Activated T-cell treated with anti-CD3 and anti-CD28 coated beads, Interleukin-2, amount 50 U/mL, for 72 hours (primary cell): ENCODE results near the gene WDR86. TPM values are rescaled to one million over a fixed set of nuclear protein-coding genes. Genes with fewer than 3 reads are reported as not detected.

Experiments used
- ATAC-seq, 2 donors: fragments of 150-1000 bp; cut with Tn5 transposase; replicated peaks in 1 of 2; 2 replicates each; pipeline ENCODE4 v1.10.0; 2021; ENCODE audit warnings: moderate library complexity in 2 of 2, mild to moderate bottlenecking in 1 of 2
- DNase-seq, 2 donors: peaks; one replicate each; pipeline ENCODE4 v3.0.0; 2021 to 2022; ENCODE audit warnings: mixed read lengths in 1 of 2
- H3K27ac Mint-ChIP-seq: one replicate; pipeline ENCODE4 v1.8.0; 2022; ENCODE audit warnings: mild to moderate bottlenecking, moderate library complexity, mixed read lengths
- H3K27me3 Mint-ChIP-seq: one replicate; pipeline ENCODE4 v1.8.0; 2022; ENCODE audit warnings: low read depth, mixed read lengths
- H3K36me3 Mint-ChIP-seq, 2 donors: one replicate each; pipeline ENCODE4 v1.8.0; 2022; ENCODE audit warnings: mixed read lengths in 2 of 2, mild to moderate bottlenecking in 1 of 2; ENCODE audit not compliant: insufficient read depth in 2 of 2
- H3K4me1 Mint-ChIP-seq: one replicate; pipeline ENCODE4 v1.8.0; 2022; ENCODE audit warnings: low read depth, mixed read lengths
- H3K4me3 Mint-ChIP-seq, 2 donors: one replicate each; pipeline ENCODE4 v1.8.0; 2022; ENCODE audit warnings: mild to moderate bottlenecking in 2 of 2, mixed read lengths in 2 of 2, moderate library complexity in 2 of 2
- H3K9me3 Mint-ChIP-seq, 2 donors: one replicate each; pipeline ENCODE4 v1.8.0; 2022; ENCODE audit warnings: mixed read lengths in 2 of 2
- total RNA-seq, 2 donors: library from RNA; stranded (reverse); gene quantifications; one replicate each; pipeline ENCODE4 v1.2.3, GENCODE V29; 2022

The WDR86 gene
- total RNA-seq, 2 donors from 2014 or later: 0.53 to 1.0 TPM

DNA sequence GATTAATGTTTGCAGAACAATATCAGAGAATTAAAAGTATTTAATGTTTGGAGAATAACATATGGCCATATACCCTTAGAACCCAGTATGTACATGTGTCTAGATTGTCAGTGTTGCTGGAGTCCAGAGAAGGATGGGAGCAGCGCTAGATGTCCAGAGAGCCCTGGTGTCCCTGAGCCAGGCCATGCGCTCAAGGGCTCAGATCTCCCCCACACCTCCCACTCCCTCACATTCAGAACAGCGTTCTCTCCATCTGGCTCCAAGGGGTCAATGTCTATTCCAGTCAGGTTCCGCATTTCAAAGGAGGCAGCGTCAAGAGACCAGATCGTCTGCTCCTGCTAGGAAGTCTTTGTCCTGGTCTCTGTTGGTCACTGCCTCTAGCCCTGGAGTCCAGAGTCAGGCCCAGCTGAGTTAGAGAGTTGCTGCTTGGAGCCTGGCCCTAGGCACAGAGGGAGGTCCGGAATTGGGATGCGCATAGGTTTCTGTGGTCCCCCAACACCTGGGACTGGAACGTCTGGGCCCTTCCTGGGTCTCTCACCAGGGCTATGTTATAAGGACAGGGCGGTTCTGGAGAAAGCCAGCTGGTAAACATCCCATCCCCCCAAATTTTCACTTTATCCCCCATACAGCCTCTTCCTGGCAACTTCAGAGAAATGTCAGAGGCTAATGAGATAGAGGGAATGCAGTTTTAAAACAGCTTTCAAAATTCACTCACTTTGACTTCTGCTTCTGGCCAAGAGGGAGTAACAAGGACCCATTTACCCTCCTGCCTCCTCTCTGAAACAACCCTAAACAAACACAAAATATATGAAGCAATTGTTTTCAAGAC lies 6.5 kb upstream of the WDR86 start:
- Mint-ChIP-seq H3K27ac (no peak overlapping the region), H3K36me3 (peaks cover 6 to 9% of the 10 kb centered on the region in 2 donors), H3K27me3 (peaks cover 21% of the 10 kb centered on the region), H3K4me1 (peaks cover 36% of the 10 kb centered on the region), H3K4me3 (no peak overlapping the region), H3K9me3 (peaks cover 2 to 6% of the 10 kb centered on the region in 2 donors)
- ATAC-seq (no peak), DNase-seq (no peak)

DNA sequence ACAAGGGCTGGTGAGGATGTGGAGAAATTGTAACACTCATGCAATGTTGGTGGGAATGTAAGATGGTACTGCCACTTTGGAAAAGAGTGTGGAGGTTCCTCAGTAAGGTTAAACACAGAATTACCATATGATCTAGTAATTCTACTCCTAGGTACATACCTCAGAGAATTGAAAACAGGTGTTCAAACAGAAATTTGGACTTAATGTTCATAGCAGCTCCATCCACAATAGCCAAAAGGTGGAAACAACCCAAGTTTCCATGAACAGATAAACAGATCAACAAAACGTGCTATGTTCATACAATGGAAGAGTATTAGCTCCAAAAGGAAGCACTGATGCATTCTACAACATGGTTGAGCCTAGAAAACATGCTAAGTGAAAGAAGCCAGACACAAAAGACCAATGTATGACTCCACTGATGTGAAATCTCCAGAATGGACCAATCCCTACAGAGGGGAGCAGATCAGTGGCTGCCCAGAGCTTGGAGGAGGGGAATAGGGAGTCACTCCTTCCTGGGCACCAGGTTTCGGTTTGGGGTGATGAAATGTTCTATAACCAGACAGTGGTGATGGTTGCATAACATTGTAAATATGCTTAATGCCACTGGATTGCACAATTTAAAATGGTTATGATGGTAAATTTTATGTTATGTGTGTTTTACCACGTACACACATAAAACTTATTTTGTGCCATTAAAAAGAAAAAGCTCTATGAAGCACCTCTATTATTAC lies 5.7 kb upstream of the WDR86 start:
- ATAC-seq (no peak), DNase-seq (no peak)
- Mint-ChIP-seq H3K9me3 (peaks cover 2 to 6% of the 10 kb centered on the region in 2 donors), H3K36me3 (peaks cover 6 to 8% of the 10 kb centered on the region in 2 donors), H3K27me3 (peaks cover 29% of the 10 kb centered on the region), H3K27ac (no peak overlapping the region), H3K4me3 (no peak overlapping the region), H3K4me1 (peaks cover 43% of the 10 kb centered on the region)

DNA sequence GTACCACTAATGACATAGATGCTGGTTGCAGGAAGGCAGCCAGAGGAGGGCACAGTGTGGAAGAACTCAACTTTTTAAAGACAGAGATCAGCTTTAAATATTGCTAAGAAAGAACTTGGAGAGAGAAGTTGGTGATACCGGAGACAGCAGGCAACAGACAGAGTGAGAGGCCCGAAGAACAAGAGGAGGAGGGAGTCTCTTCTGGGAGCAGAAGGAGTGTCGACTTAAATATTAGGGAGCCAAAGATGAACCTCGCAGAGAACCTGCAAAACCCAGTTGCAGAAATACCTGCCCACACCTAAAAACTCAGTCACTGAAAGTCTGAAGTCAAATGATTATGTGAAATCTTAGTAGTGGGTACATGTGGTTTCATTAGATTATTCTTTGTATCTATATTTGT lies 3.4 kb upstream of the WDR86 start:
- DNase-seq (no peak), ATAC-seq (no peak)
- H3K4me3 Mint-ChIP-seq: peak overlapping the region in 1 of 2 donors; percentile 45
- peak overlapping the region; percentile 10 for H3K27ac Mint-ChIP-seq
- peaks cover 51% of the 10 kb centered on the region for H3K4me1 Mint-ChIP-seq
- peaks cover 2% of the 10 kb centered on the region in 2 donors for H3K9me3 Mint-ChIP-seq
- H3K36me3 Mint-ChIP-seq: peaks cover 3 to 7% of the 10 kb centered on the region in 2 donors
- peaks cover 39% of the 10 kb centered on the region for H3K27me3 Mint-ChIP-seq

DNA sequence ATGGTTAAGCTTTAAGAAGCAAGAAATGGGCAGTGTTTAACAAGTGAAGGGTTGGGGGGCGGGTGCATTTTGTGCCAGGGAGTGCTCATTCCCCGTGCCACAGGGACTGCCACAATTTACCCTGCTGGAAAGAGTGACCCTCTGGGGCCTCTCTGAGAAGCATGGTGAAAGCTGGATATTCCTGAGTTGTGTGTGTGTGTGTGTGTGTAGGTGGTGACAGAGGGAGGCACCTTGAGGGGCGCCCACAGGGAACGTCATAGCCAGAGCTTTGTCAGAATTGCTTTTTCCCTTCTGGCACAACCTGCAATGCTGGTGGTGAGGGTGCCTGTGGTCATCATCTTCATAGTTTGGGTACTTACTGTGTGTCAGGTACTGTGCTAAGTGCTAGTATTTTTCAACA lies 2.5 kb upstream of the WDR86 start:
- Mint-ChIP-seq H3K4me3 (no peak overlapping the region), H3K4me1 (peaks cover 51% of the 10 kb centered on the region), H3K36me3 (peaks cover 0 to 5% of the 10 kb centered on the region in 2 donors), H3K9me3 (no peaks in the 10 kb centered on the region), H3K27me3 (peaks cover 39% of the 10 kb centered on the region), H3K27ac (no peak overlapping the region)
- ATAC-seq: no peak
- no peak for DNase-seq

DNA sequence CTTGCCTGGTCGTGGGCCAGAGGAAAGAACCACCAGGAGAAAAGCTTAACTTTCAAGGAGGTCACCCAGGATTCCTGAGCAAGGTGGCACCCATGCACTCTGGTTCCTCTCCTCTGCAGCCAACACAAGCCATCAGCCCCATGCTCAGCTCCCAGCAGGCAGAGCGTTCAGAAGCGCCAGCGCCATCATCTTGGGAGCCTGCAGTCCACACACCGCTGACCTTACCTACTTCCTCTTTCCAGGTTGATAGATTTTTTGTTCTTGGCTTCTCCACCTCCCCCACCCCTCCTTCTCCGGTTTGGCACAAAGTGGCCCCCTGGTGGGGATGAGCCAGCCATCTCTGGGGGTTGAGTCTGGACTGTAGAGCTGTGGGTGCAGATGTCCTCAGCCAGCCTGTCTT lies 1.7 kb upstream of the WDR86 start:
- peaks cover 39% of the 10 kb centered on the region for H3K27me3 Mint-ChIP-seq
- H3K27ac Mint-ChIP-seq: no peak overlapping the region
- ATAC-seq (no peak), DNase-seq (no peak)
- no peak overlapping the region for H3K4me3 Mint-ChIP-seq
- peaks cover 51% of the 10 kb centered on the region for H3K4me1 Mint-ChIP-seq
- no peaks in the 10 kb centered on the region for H3K9me3 Mint-ChIP-seq
- H3K36me3 Mint-ChIP-seq: peaks cover 0 to 3% of the 10 kb centered on the region in 2 donors

DNA sequence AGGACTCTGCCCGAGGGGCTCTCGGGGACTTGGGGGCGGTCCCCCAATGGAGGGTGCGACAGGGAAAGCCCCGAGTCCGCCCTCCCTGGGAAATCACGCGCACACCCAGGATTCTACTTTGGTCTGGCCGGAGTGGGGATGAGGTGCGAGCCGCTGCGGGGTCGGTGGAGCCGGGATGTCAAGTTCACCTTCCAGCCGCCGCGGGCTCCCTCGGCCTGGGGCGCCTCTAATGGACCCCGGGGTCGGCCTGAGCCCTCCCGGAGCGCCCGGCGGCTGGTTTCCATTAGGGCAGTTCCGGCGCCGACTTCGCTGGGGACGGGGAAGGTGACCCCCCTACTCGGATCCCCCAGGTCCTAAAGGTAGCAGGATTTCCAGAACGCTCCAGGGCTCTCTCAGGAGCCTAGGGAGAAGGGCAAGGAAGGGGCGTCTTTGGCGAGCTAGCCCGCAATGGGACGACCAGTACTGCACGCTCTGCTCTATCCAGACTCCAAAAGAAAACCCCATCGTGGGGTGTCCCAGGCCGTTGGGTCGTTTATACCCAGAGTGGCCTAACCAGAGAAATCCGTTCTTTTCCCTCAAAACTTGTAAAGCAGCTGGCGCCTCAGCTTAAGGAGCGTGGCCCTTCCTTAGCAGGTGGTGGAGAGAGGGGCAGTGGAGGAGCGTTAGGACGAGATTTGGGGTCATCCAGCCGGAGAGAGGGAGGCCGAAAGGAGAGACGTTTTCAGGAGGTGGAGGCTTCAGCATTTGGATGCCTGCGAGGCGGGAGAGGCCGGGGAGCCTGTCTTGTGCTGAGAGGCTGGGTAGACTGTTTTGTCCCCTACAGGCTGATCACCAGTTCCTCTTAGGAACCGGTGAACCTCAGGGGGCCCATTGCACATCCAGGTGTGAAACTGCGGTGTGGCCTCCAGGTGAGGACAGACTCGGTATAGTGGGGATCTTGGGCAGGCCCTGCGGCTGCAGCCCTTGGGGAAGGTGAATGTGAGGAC lies 860 bp upstream of the WDR86 start:
- H3K27me3 Mint-ChIP-seq: peaks cover 39% of the 10 kb centered on the region
- no peak overlapping the region for H3K27ac Mint-ChIP-seq
- H3K4me3 Mint-ChIP-seq: peak overlapping the region; percentile 69 to 70
- H3K9me3 Mint-ChIP-seq: no peaks in the 10 kb centered on the region
- H3K36me3 Mint-ChIP-seq: peaks cover 0 to 3% of the 10 kb centered on the region in 2 donors
- peaks cover 51% of the 10 kb centered on the region for H3K4me1 Mint-ChIP-seq
- ATAC-seq: no peak
- DNase-seq: no peak

DNA sequence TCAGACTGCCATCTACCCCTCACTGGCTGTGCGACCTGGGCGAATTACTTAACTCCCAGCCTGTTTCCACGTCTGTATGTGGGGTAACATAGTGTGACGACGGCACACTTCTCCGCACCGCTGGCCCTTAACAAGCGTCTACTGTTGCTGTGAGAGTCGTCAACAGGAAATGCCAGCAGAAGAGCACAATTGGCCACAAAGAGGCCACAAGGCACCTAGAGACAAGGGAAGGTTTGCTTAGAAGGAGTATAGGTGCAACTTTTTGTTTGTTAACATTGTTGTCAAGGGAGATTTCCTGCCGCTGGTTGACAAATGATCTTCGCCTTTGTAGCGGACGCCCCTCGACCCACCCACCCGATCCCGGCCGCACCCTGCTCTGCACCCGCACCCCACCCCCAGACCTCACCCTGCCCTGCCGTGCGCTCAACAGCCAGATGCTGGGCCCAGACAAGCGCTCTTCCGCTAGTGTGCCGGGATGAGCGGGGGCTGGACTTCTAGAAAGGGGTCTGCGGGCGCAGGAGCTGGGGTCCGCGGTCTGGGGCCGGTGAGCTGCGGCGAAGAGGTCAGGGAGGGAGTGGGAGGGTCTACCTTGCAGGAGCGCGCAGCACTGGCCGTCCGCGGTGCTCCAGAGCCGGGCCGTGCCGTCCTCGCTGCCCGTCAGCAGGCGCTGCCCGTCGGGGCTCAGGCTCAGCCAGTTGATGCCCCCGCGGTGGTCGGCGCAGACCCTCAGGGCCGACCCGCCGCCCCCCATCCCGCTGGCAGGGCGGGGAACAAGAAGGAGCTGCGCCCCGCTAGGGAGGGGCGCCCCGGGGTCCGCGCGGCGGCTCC lies 785 bp downstream of the WDR86 start:
- peaks cover 39% of the 10 kb centered on the region for H3K27me3 Mint-ChIP-seq
- H3K4me1 Mint-ChIP-seq: peaks cover 40% of the 10 kb centered on the region
- H3K4me3 Mint-ChIP-seq: peak overlapping the region; percentile 81 to 82
- peak; percentile 25 to 31 for DNase-seq
- ATAC-seq: peak; percentile 67 to 69
- H3K9me3 Mint-ChIP-seq: no peaks in the 10 kb centered on the region
- peaks cover 0 to 3% of the 10 kb centered on the region in 2 donors for H3K36me3 Mint-ChIP-seq
- peak overlapping the region; percentile 75 for H3K27ac Mint-ChIP-seq

DNA sequence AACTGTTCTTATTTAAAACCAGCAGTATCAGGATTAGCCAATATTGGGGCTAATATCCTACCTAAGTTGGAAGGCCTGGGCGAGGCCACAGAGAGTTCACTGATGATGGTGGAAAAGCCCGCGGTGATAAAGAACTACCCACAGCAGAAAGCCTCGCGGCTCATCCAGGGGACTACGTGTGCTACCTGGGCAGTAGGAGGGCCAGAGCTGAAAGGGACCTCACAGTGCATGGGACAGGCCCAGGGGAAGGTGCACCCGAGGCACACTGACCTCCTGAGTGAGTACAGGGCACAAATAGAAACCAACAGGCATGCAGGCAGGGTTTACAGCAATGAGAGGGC lies 1.4 kb downstream of the WDR86 start:
- Mint-ChIP-seq H3K9me3 (no peaks in the 10 kb centered on the region), H3K36me3 (peaks cover 0 to 3% of the 10 kb centered on the region in 2 donors), H3K4me3 (peak overlapping the region; percentile 81 to 82), H3K27ac (no peak overlapping the region), H3K4me1 (peaks cover 39% of the 10 kb centered on the region), H3K27me3 (peaks cover 39% of the 10 kb centered on the region)
- no peak for DNase-seq
- no peak for ATAC-seq

DNA sequence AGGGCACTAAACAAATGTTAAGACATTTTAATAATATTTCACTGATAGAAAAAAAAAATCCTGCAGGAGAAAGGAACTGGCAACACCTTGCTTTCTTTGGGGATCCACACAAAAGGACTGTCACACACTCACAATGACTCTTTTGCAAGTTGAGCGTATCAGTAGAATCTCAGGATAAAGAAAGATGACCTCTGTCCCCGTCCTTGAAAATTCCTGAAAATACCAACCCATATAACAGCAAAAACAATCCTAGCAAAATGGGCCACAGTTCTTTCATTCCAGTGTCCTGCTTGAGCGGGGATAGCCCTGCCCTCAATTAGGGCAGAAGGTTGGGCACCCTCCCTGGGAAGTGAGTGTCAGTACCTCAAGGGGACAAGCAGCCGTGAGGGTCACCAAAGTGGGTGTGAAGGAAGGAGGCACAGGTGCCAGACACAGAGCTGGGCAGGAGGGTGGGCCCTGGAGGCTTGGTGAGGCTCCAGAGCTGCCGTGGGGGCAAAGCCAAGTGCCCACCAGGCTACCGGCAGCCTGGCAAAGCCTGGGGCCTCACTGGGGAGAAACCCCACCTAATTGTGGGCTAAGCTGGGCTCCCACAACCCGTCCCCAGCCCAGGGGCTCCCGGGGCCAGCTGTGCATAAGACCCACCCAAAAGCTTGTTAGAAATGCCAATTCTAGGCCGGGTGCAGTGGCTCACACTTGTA lies 2.8 kb downstream of the WDR86 start:
- no peak overlapping the region for H3K27ac Mint-ChIP-seq
- ATAC-seq: no peak
- DNase-seq: no peak
- no peak overlapping the region for H3K4me3 Mint-ChIP-seq
- H3K27me3 Mint-ChIP-seq: peaks cover 25% of the 10 kb centered on the region
- H3K9me3 Mint-ChIP-seq: no peaks in the 10 kb centered on the region
- H3K4me1 Mint-ChIP-seq: peaks cover 25% of the 10 kb centered on the region
- H3K36me3 Mint-ChIP-seq: peaks cover 0 to 3% of the 10 kb centered on the region in 2 donors

DNA sequence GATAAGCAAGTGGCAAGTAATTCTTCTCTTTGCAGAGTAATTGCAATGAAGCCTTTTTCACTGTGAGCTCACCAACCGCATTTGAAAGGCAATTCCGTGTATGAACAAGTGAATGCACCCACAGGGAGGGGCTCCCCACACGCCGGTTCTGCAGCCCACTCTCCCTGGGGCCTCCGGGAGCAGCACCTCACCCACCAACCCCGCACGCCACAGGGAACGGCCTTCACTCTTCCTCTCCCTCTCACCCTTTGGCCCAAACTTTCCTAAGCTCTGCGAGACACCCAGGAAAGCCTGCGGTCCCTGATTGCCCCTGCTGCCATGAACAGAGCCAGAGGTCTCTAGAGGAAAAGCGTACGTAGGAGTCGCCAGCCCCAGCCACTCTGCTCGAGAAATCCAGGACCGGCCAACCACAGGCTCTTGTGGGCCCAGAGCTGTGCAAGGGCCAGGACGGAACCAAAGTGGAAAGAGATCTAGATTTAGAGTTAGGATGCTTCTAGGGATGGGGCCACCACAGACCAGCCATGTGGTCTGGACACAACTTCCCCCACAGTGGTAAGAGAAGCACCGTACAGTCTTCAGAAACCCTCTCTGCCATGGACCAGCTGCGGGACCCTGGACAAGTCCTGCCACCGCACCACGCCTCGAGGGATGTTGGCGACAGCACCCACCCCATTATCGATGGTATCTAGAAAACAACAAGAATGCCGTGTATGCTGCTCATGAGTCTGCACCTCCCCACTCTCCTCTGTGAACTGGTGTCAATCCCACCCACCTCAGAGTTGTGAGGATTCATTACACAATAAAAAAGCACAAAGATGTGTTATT lies 3.6 kb downstream of the WDR86 start:
- H3K4me3 Mint-ChIP-seq: no peak overlapping the region
- peaks cover 20% of the 10 kb centered on the region for H3K4me1 Mint-ChIP-seq
- H3K9me3 Mint-ChIP-seq: no peaks in the 10 kb centered on the region
- DNase-seq (no peak), ATAC-seq (no peak)
- no peak overlapping the region for H3K27ac Mint-ChIP-seq
- peaks cover 18% of the 10 kb centered on the region for H3K27me3 Mint-ChIP-seq
- H3K36me3 Mint-ChIP-seq: peaks cover 0 to 3% of the 10 kb centered on the region in 2 donors

DNA sequence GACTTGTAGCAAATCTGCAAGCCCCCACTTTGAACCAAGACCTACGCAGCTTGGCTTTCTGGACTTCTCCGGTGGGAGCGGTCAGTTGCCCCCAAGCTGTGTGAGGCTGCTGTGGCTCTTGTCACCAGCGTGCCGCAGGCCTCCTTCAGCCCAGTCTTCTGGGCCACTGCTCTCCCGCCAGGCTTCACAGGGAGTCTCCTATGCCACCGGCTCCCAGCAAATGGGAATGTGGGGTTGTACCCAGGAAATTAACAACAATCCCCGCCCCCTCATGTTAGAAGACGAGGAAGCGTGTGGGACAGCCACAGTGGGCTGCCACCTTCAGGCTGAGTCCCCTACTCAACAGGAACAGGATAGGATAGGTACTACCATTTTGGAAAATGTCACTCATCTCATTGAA lies 4.2 kb downstream of the WDR86 start:
- no peak for DNase-seq
- no peaks in the 10 kb centered on the region for H3K9me3 Mint-ChIP-seq
- H3K4me3 Mint-ChIP-seq: no peak overlapping the region
- H3K4me1 Mint-ChIP-seq: peaks cover 14% of the 10 kb centered on the region
- no peak for ATAC-seq
- peaks cover 0 to 3% of the 10 kb centered on the region in 2 donors for H3K36me3 Mint-ChIP-seq
- H3K27me3 Mint-ChIP-seq: peaks cover 11% of the 10 kb centered on the region
- no peak overlapping the region for H3K27ac Mint-ChIP-seq
